Endothelial cell of umbilical vein (primary cell): ENCODE data around the gene FGF2. TPM values are rescaled to one million over a fixed set of nuclear protein-coding genes. Genes with fewer than 3 reads are reported as not detected.

Experiments
- BruUV-seq: library from RNA; stranded (reverse); fragments of 400-500 nt; replicated peaks from 2 replicates; lab custom pipeline; 2021; lab: Mats Ljungman, UMichigan
- CTCF ChIA-PET: fragments of 300-600, 350-600 bp; sonication (Branson Sonifier 250); formaldehyde crosslinking; loops from one replicate; lab custom pipeline; 2021; ENCODE audit warnings: antibody characterized with exemption, inconsistent platforms; lab: Charles Lee
- POLR2A ChIA-PET: fragments of 300-600, 350-600 bp; sonication (Branson Sonifier 250); formaldehyde crosslinking; loops from one replicate; lab custom pipeline; 2021; ENCODE audit warnings: antibody characterized with exemption, inconsistent platforms; lab: Charles Lee
- DNase-seq: peaks from one replicate; pipeline ENCODE4 v3.0.0-alpha.2; 2011; ENCODE audit warnings: low read depth, low spot score
- FAIRE-seq: peaks from 2 replicates; lab custom pipeline; 2011; peaks lifted over from hg19 to GRCh38; lab: Jason Lieb, UNC
- H2AFZ ChIP-seq: 2 replicates; pipeline ENCODE4 v1.6.0; 2012; ENCODE audit warnings: low read depth, low read length, control low read depth, inconsistent platforms
- H3K27ac ChIP-seq: 2 replicates; pipeline ENCODE4 v1.5.1; 2011; ENCODE audit warnings: low read depth, mild to moderate bottlenecking, control low read depth, low read length, moderate library complexity; ENCODE audit not compliant: insufficient read depth
- H3K27me3 ChIP-seq, 2 experiments: 2 replicates each; pipeline versions ENCODE4 v1.6.0 to v1.6.1; 2011; ENCODE audit warnings: low read length in 2 of 2, mixed read lengths in 1 of 2; ENCODE audit not compliant: control insufficient read depth in 2 of 2, insufficient read depth in 2 of 2
- H3K36me3 ChIP-seq, 2 experiments: 2 replicates in 1 of 2; 3 replicates in 1 of 2; pipeline ENCODE4 v1.5.1; 2011; ENCODE audit warnings: low read length in 2 of 2, mild to moderate bottlenecking in 1 of 2, moderate library complexity in 1 of 2; ENCODE audit not compliant: control insufficient read depth in 2 of 2, insufficient read depth in 2 of 2; ENCODE audit errors: extremely low read depth in 1 of 2
- H3K4me1 ChIP-seq: 3 replicates; pipeline ENCODE4 v1.5.1; 2011; ENCODE audit warnings: mild to moderate bottlenecking, low read length; ENCODE audit not compliant: control insufficient read depth, insufficient read depth; ENCODE audit errors: extremely low read depth
- H3K4me2 ChIP-seq: 2 replicates; pipeline ENCODE4 v1.6.1; 2011; ENCODE audit warnings: low read length, control low read depth, mixed read lengths; ENCODE audit not compliant: insufficient read depth
- H3K4me3 ChIP-seq, 3 experiments: fragments of 200-600 bp in 1 of 3; sonication (generic), shearing (Covaris generic) in 1 of 3; replicated peaks in 1 of 3; 2 replicates each; pipeline ENCODE4 v1.5.1; 2011 to 2016; ENCODE audit warnings: control low read depth in 3 of 3, low read length in 3 of 3, mild to moderate bottlenecking in 2 of 3, inconsistent platforms in 1 of 3, low read depth in 1 of 3, moderate library complexity in 1 of 3; ENCODE audit not compliant: insufficient read depth in 1 of 3
- H3K79me2 ChIP-seq: 2 replicates; pipeline ENCODE4 v1.6.0; 2012; ENCODE audit warnings: low read length, inconsistent platforms; ENCODE audit not compliant: control insufficient read depth, insufficient read depth
- H3K9ac ChIP-seq: replicated peaks from 2 replicates; pipeline ENCODE3; 2011; ENCODE audit warnings: low read length, control low read depth; ENCODE audit not compliant: insufficient read depth; ENCODE audit errors: extremely low read depth
- H3K9me1 ChIP-seq: replicated peaks from 3 replicates; pipeline ENCODE4 v1.6.0; 2011; ENCODE audit warnings: mild to moderate bottlenecking, low read length; ENCODE audit not compliant: control insufficient read depth, insufficient read depth; ENCODE audit errors: extremely low read depth
- H3K9me3 ChIP-seq: replicated peaks from 2 replicates; pipeline ENCODE4 v1.5.1; 2012; ENCODE audit warnings: low read length, inconsistent platforms; ENCODE audit not compliant: control insufficient read depth, insufficient read depth
- H4K20me1 ChIP-seq: replicated peaks from 2 replicates; pipeline ENCODE3; 2011; ENCODE audit warnings: mild to moderate bottlenecking, low read length; ENCODE audit not compliant: control insufficient read depth, insufficient read depth; ENCODE audit errors: extremely low read depth
- EZH2 ChIP-seq: IDR thresholded peaks from 2 replicates; pipeline ENCODE4 v1.6.1; 2012; ENCODE audit warnings: borderline replicate concordance, low read depth, mild to moderate bottlenecking, moderate library complexity, low read length, inconsistent platforms; ENCODE audit not compliant: severe bottlenecking
- FOS ChIP-seq: IDR thresholded peaks from 2 replicates; pipeline ENCODE4 v1.6.1; 2011; ENCODE audit warnings: mild to moderate bottlenecking, low read length, moderate library complexity, borderline replicate concordance; ENCODE audit not compliant: insufficient read depth
- GATA2 ChIP-seq: IDR thresholded peaks from 2 replicates; pipeline ENCODE4 v1.7.0; 2011; ENCODE audit warnings: low read depth, mild to moderate bottlenecking, moderate library complexity, mixed read lengths, low read length; ENCODE audit not compliant: insufficient read length, insufficient read depth
- JUN ChIP-seq: IDR thresholded peaks from 2 replicates; pipeline ENCODE4 v1.6.1; 2011; ENCODE audit warnings: borderline replicate concordance, low read depth; ENCODE audit not compliant: insufficient read length, insufficient read depth
- MYC ChIP-seq: IDR thresholded peaks from one replicate; pipeline ENCODE4 v1.6.1; 2011; ENCODE audit warnings: mild to moderate bottlenecking, low read depth, low read length
- POLR2A ChIP-seq: IDR thresholded peaks from 2 replicates; pipeline ENCODE4 v1.6.1; 2012; ENCODE audit warnings: low read depth, mild to moderate bottlenecking, control low read depth, low read length
- POLR2AphosphoS5 ChIP-seq: IDR thresholded peaks from 2 replicates; pipeline ENCODE4 v1.6.1; 2012; ENCODE audit warnings: low read depth, mild to moderate bottlenecking, control low read depth, low read length, moderate library complexity; ENCODE audit not compliant: insufficient read depth
- dilution Hi-C: fragments of 300-500 bp; cut with MboI; formaldehyde crosslinking; loops from one replicate; pipeline ENCODE4 v1.15.0; 2019; ENCODE audit warnings: low sequenced_read_pairs; ENCODE audit not compliant: extremely low pct_ligation_motif_present
- intact Hi-C: fragments of 100-400 bp; cut with micrococcal nuclease; formaldehyde crosslinking; loops from one replicate; pipeline ENCODE4 v1.10.0; 2022
- polyA plus RNA-seq, 4 experiments: library from polyadenylated mRNA; depleted of rRNA in 3 of 4; stranded (reverse) in 3 of 4; unstranded in 1 of 4; fragments of >200 nt; gene quantifications; 2 replicates each; pipeline versions ENCODE4 v1.2.1 to v1.2.3, GENCODE V29; 2011 to 2012; ENCODE audit warnings: missing spikeins in 1 of 4
- total RNA-seq: library from RNA; stranded (reverse); gene quantifications from 2 replicates; pipeline ENCODE4 v1.2.3, GENCODE V29; 2021
- TF ChIP-seq, protein P1 (sequence below), 2 donors: IDR thresholded peaks; 1 replicate in 1 of 2; 2 replicates in 1 of 2; pipeline ENCODE4 v1.5.1; 2011; ENCODE audit warnings: low read length in 2 of 2, mild to moderate bottlenecking in 2 of 2, moderate library complexity in 2 of 2, control low read depth in 1 of 2, inconsistent platforms in 1 of 2, low read depth in 1 of 2; ENCODE audit not compliant: insufficient read depth in 1 of 2; ENCODE audit errors: extremely low read depth in 1 of 2
- TF ChIP-seq, protein P2 (sequence below): IDR thresholded peaks from 2 replicates; pipeline ENCODE4 v1.6.1; 2011; ENCODE audit not compliant: insufficient read depth, insufficient read length

Gene FGF2
- total and polyA plus RNA-seq, 2 donors (not counting 3 experiments of a cell fraction or from before 2014, with no cell fraction given): 4.6 to 23.9 TPM

DNA sequence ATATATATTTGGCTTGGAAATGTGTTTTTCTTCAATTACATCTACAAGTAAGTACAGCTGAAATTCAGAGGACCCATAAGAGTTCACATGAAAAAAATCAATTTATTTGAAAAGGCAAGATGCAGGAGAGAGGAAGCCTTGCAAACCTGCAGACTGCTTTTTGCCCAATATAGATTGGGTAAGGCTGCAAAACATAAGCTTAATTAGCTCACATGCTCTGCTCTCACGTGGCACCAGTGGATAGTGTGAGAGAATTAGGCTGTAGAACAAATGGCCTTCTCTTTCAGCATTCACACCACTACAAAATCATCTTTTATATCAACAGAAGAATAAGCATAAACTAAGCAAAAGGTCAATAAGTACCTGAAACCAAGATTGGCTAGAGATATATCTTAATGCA lies 69.6 kb downstream of the FGF2 start:
- peaks cover 36% of the 10 kb centered on the region for H3K4me1 ChIP-seq
- peaks cover 0 to 7% of the 10 kb centered on the region in 2 experiments for H3K36me3 ChIP-seq
- no peak overlapping the region for H2AFZ ChIP-seq
- no peak for FAIRE-seq
- TF ChIP-seq, protein P1, sequence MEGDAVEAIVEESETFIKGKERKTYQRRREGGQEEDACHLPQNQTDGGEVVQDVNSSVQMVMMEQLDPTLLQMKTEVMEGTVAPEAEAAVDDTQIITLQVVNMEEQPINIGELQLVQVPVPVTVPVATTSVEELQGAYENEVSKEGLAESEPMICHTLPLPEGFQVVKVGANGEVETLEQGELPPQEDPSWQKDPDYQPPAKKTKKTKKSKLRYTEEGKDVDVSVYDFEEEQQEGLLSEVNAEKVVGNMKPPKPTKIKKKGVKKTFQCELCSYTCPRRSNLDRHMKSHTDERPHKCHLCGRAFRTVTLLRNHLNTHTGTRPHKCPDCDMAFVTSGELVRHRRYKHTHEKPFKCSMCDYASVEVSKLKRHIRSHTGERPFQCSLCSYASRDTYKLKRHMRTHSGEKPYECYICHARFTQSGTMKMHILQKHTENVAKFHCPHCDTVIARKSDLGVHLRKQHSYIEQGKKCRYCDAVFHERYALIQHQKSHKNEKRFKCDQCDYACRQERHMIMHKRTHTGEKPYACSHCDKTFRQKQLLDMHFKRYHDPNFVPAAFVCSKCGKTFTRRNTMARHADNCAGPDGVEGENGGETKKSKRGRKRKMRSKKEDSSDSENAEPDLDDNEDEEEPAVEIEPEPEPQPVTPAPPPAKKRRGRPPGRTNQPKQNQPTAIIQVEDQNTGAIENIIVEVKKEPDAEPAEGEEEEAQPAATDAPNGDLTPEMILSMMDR (IDR thresholded peaks at IDR 0.05; ENCODE audit: extremely low read depth in 1 of 2, insufficient read depth in 1 of 2, low read depth in 1 of 2, low read length in 2 of 2): no peak
- TF ChIP-seq JUN (no peak), GATA2 (no peak), POLR2A (no peak), FOS (no peak), POLR2AphosphoS5 (no peak), EZH2 (no peak), MYC (no peak)
- TF ChIP-seq, protein P2, sequence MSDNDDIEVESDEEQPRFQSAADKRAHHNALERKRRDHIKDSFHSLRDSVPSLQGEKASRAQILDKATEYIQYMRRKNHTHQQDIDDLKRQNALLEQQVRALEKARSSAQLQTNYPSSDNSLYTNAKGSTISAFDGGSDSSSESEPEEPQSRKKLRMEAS: no peak
- no peaks in the 10 kb centered on the region for H3K9me1 ChIP-seq
- intact Hi-C loops: no loop called here
- no peak for DNase-seq
- POLR2A ChIA-PET: no interaction called here
- CTCF ChIA-PET: interaction anchor here (0.5 to 3.5 kb wide), 7 partner anchors 8 to 138 kb away, joined by 3 to 21 read pairs (median 3); no protein-coding TSS in a partner anchor
- no peak overlapping the region for H3K27ac ChIP-seq
- H3K4me2 ChIP-seq: no peak overlapping the region
- dilution Hi-C loops: no loop called here
- H3K9ac ChIP-seq: no peak overlapping the region
- H3K79me2 ChIP-seq: no peaks in the 10 kb centered on the region
- no peaks in the 10 kb centered on the region for H3K27me3 ChIP-seq
- H4K20me1 ChIP-seq: no peaks in the 10 kb centered on the region
- BruUV-seq: no TSS peak
- no peaks in the 10 kb centered on the region for H3K9me3 ChIP-seq
- H3K4me3 ChIP-seq: no peak overlapping the region
